Endothelial cell of umbilical vein (primary cell): ENCODE measurements around the gene PLCH1. TPM values are rescaled to one million over a fixed set of nuclear protein-coding genes. Genes with fewer than 3 reads are reported as not detected.

ENCODE experiments used
- BruUV-seq: library from RNA; stranded (reverse); fragments of 400-500 nt; replicated peaks from 2 replicates; lab custom pipeline; 2021; lab: Mats Ljungman, UMichigan
- CTCF ChIA-PET: fragments of 300-600, 350-600 bp; sonication (Branson Sonifier 250); formaldehyde crosslinking; loops from one replicate; lab custom pipeline; 2021; ENCODE audit warnings: antibody characterized with exemption, inconsistent platforms; lab: Charles Lee
- POLR2A ChIA-PET: fragments of 300-600, 350-600 bp; sonication (Branson Sonifier 250); formaldehyde crosslinking; loops from one replicate; lab custom pipeline; 2021; ENCODE audit warnings: antibody characterized with exemption, inconsistent platforms; lab: Charles Lee
- DNase-seq: peaks from one replicate; pipeline ENCODE4 v3.0.0-alpha.2; 2011; ENCODE audit warnings: low read depth, low spot score
- FAIRE-seq: peaks from 2 replicates; lab custom pipeline; 2011; peaks lifted over from hg19 to GRCh38; lab: Jason Lieb, UNC
- H2AFZ ChIP-seq: 2 replicates; pipeline ENCODE4 v1.6.0; 2012; ENCODE audit warnings: low read depth, low read length, control low read depth, inconsistent platforms
- H3K27ac ChIP-seq: 2 replicates; pipeline ENCODE4 v1.5.1; 2011; ENCODE audit warnings: low read depth, mild to moderate bottlenecking, control low read depth, low read length, moderate library complexity; ENCODE audit not compliant: insufficient read depth
- H3K27me3 ChIP-seq, 2 experiments: 2 replicates each; pipeline versions ENCODE4 v1.6.0 to v1.6.1; 2011; ENCODE audit warnings: low read length in 2 of 2, mixed read lengths in 1 of 2; ENCODE audit not compliant: control insufficient read depth in 2 of 2, insufficient read depth in 2 of 2
- H3K36me3 ChIP-seq, 2 experiments: 2 replicates in 1 of 2; 3 replicates in 1 of 2; pipeline ENCODE4 v1.5.1; 2011; ENCODE audit warnings: low read length in 2 of 2, mild to moderate bottlenecking in 1 of 2, moderate library complexity in 1 of 2; ENCODE audit not compliant: control insufficient read depth in 2 of 2, insufficient read depth in 2 of 2; ENCODE audit errors: extremely low read depth in 1 of 2
- H3K4me1 ChIP-seq: 3 replicates; pipeline ENCODE4 v1.5.1; 2011; ENCODE audit warnings: mild to moderate bottlenecking, low read length; ENCODE audit not compliant: control insufficient read depth, insufficient read depth; ENCODE audit errors: extremely low read depth
- H3K4me2 ChIP-seq: 2 replicates; pipeline ENCODE4 v1.6.1; 2011; ENCODE audit warnings: low read length, control low read depth, mixed read lengths; ENCODE audit not compliant: insufficient read depth
- H3K4me3 ChIP-seq, 3 experiments: fragments of 200-600 bp in 1 of 3; sonication (generic), shearing (Covaris generic) in 1 of 3; replicated peaks in 1 of 3; 2 replicates each; pipeline ENCODE4 v1.5.1; 2011 to 2016; ENCODE audit warnings: control low read depth in 3 of 3, low read length in 3 of 3, mild to moderate bottlenecking in 2 of 3, inconsistent platforms in 1 of 3, low read depth in 1 of 3, moderate library complexity in 1 of 3; ENCODE audit not compliant: insufficient read depth in 1 of 3
- H3K79me2 ChIP-seq: 2 replicates; pipeline ENCODE4 v1.6.0; 2012; ENCODE audit warnings: low read length, inconsistent platforms; ENCODE audit not compliant: control insufficient read depth, insufficient read depth
- H3K9ac ChIP-seq: replicated peaks from 2 replicates; pipeline ENCODE3; 2011; ENCODE audit warnings: low read length, control low read depth; ENCODE audit not compliant: insufficient read depth; ENCODE audit errors: extremely low read depth
- H3K9me1 ChIP-seq: replicated peaks from 3 replicates; pipeline ENCODE4 v1.6.0; 2011; ENCODE audit warnings: mild to moderate bottlenecking, low read length; ENCODE audit not compliant: control insufficient read depth, insufficient read depth; ENCODE audit errors: extremely low read depth
- H3K9me3 ChIP-seq: replicated peaks from 2 replicates; pipeline ENCODE4 v1.5.1; 2012; ENCODE audit warnings: low read length, inconsistent platforms; ENCODE audit not compliant: control insufficient read depth, insufficient read depth
- H4K20me1 ChIP-seq: replicated peaks from 2 replicates; pipeline ENCODE3; 2011; ENCODE audit warnings: mild to moderate bottlenecking, low read length; ENCODE audit not compliant: control insufficient read depth, insufficient read depth; ENCODE audit errors: extremely low read depth
- CTCF ChIP-seq, 2 donors: IDR thresholded peaks; 1 replicate in 1 of 2; 2 replicates in 1 of 2; pipeline ENCODE4 v1.5.1; 2011; ENCODE audit warnings: low read length in 2 of 2, mild to moderate bottlenecking in 2 of 2, moderate library complexity in 2 of 2, control low read depth in 1 of 2, inconsistent platforms in 1 of 2, low read depth in 1 of 2; ENCODE audit not compliant: insufficient read depth in 1 of 2; ENCODE audit errors: extremely low read depth in 1 of 2
- JUN ChIP-seq: IDR thresholded peaks from 2 replicates; pipeline ENCODE4 v1.6.1; 2011; ENCODE audit warnings: borderline replicate concordance, low read depth; ENCODE audit not compliant: insufficient read length, insufficient read depth
- MAX ChIP-seq: IDR thresholded peaks from 2 replicates; pipeline ENCODE4 v1.6.1; 2011; ENCODE audit not compliant: insufficient read depth, insufficient read length
- MYC ChIP-seq: IDR thresholded peaks from one replicate; pipeline ENCODE4 v1.6.1; 2011; ENCODE audit warnings: mild to moderate bottlenecking, low read depth, low read length
- POLR2AphosphoS5 ChIP-seq: IDR thresholded peaks from 2 replicates; pipeline ENCODE4 v1.6.1; 2012; ENCODE audit warnings: low read depth, mild to moderate bottlenecking, control low read depth, low read length, moderate library complexity; ENCODE audit not compliant: insufficient read depth
- dilution Hi-C: fragments of 300-500 bp; cut with MboI; formaldehyde crosslinking; loops from one replicate; pipeline ENCODE4 v1.15.0; 2019; ENCODE audit warnings: low sequenced_read_pairs; ENCODE audit not compliant: extremely low pct_ligation_motif_present
- intact Hi-C: fragments of 100-400 bp; cut with micrococcal nuclease; formaldehyde crosslinking; loops from one replicate; pipeline ENCODE4 v1.10.0; 2022
- polyA plus RNA-seq, 4 experiments: library from polyadenylated mRNA; depleted of rRNA in 3 of 4; stranded (reverse) in 3 of 4; unstranded in 1 of 4; fragments of >200 nt; gene quantifications; 2 replicates each; pipeline versions ENCODE4 v1.2.1 to v1.2.3, GENCODE V29; 2011 to 2012; ENCODE audit warnings: missing spikeins in 1 of 4
- total RNA-seq: library from RNA; stranded (reverse); gene quantifications from 2 replicates; pipeline ENCODE4 v1.2.3, GENCODE V29; 2021

Gene PLCH1
- total and polyA plus RNA-seq, 2 donors (not counting 3 experiments of a cell fraction or from before 2014, with no cell fraction given), result 0.03 TPM; not detected in 1

- no peak overlapping the region for H3K4me2 ChIP-seq
- CTCF ChIA-PET, result no interaction called here
- H2AFZ ChIP-seq, result no peak overlapping the region
- dilution Hi-C loops, result no loop called here
- POLR2A ChIA-PET, result no interaction called here
- no peaks in the 10 kb centered on the region for H3K9me1 ChIP-seq
- no peaks in the 10 kb centered on the region for H3K36me3 ChIP-seq
- no peaks in the 10 kb centered on the region for H3K27me3 ChIP-seq
- H3K9ac ChIP-seq, result no peak overlapping the region
- no peaks in the 10 kb centered on the region for H4K20me1 ChIP-seq
- H3K27ac ChIP-seq, result no peak overlapping the region
- no peak for TF ChIP-seq POLR2AphosphoS5
- no peak for TF ChIP-seq MAX
- no peak for TF ChIP-seq CTCF (IDR thresholded peaks at IDR 0.05; ENCODE audit: extremely low read depth in 1 of 2, insufficient read depth in 1 of 2, low read depth in 1 of 2, low read length in 2 of 2)
- TF ChIP-seq JUN, result no peak
- TF ChIP-seq MYC, result no peak
- H3K9me3 ChIP-seq, result no peaks in the 10 kb centered on the region
- no peak for DNase-seq
- H3K4me3 ChIP-seq, result no peak overlapping the region
- no TSS peak for BruUV-seq
- intact Hi-C loops, result no loop called here
- H3K79me2 ChIP-seq, result no peaks in the 10 kb centered on the region
- no peak for FAIRE-seq
- H3K4me1 ChIP-seq, result no peaks in the 10 kb centered on the region
These were observed 113.4 kb downstream of the PLCH1 start for GRCh38 chr3:155631323-155632019.
